GM18870 (cell line): ENCODE measurements around the gene CYP2W1.
"Not testable (repeated sequence)": the region's sequence is repeated elsewhere in the genome, so short reads cannot be mapped to it uniquely, and the experiment has no call there.

Experiments
- ATAC-seq: cut with Tn5 transposase; IDR thresholded peaks from one replicate; pipeline ENCODE4 v1.9.1; 2021; ENCODE audit warnings: moderate library complexity; ENCODE audit not compliant: unreplicated experiment

Gene CYP2W1

DNA sequence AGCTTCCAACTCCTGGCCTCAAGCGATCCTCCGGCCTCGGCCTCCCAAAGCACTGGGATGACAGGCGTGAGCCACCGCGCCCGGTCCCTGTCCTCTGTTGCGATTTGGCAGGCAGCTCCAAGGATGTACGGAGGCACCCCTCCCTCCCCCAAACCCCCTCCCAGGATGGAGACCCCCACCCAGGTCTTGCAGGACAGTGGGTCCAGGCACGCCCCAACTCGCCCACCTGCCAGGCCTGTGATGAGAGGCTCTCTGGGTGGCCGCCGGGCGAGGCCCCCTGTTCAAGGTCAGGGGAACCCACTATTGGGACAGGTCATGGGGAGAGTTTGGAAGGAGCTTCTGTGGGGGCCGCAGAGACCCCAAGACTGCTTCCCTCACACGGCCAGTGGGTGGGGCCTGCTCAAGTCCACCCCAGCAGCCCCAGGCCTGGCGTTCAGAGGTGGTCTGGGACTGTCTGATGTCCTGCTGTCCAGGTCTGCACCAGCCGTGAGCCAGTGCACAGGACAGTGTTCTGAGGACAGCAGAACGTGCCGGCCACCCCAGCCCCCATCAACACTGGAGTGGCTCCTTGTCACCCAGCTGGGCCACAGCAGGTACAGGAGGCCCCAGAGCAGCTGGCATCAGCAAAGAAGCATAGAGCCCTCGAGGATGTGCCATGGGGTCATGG, 31.0 kb upstream of the CYP2W1 start:
- no peak for ATAC-seq

GRCh38 chr7:952548-953441, 30.2 kb upstream of the CYP2W1 start:
- no peak for ATAC-seq

- ATAC-seq: no peak
Measured at GRCh38 chr7:953547-954327, 29.2 kb upstream of the CYP2W1 start.

GRCh38 chr7:954330-955238, 28.4 kb upstream of the CYP2W1 start, which contains the start of gene ADAP1:
ADAP1 (minus strand) TSS chr7:954680; CDS start chr7:954477, 203 bp downstream.
- no peak for ATAC-seq

DNA sequence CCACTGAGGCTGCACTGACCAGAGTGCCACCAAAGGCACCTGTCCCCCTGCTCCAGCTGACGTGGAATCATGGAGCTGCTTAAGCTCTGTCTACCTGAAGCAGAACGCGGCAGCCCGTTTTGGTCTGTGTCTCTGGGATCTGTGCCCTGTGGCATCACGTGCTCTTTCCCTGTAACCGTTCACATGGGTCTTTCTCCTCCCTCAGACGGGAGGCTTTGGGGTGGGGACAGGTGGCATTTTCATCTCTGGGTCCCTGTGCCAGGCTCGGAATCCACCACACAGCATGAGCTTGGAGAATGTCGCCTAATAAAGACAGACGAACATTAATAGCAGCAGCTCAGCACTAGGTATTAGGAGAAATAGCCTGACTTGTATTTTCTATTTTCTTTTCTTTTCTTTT, 26.9 kb upstream of the CYP2W1 start:
- no peak for ATAC-seq

DNA sequence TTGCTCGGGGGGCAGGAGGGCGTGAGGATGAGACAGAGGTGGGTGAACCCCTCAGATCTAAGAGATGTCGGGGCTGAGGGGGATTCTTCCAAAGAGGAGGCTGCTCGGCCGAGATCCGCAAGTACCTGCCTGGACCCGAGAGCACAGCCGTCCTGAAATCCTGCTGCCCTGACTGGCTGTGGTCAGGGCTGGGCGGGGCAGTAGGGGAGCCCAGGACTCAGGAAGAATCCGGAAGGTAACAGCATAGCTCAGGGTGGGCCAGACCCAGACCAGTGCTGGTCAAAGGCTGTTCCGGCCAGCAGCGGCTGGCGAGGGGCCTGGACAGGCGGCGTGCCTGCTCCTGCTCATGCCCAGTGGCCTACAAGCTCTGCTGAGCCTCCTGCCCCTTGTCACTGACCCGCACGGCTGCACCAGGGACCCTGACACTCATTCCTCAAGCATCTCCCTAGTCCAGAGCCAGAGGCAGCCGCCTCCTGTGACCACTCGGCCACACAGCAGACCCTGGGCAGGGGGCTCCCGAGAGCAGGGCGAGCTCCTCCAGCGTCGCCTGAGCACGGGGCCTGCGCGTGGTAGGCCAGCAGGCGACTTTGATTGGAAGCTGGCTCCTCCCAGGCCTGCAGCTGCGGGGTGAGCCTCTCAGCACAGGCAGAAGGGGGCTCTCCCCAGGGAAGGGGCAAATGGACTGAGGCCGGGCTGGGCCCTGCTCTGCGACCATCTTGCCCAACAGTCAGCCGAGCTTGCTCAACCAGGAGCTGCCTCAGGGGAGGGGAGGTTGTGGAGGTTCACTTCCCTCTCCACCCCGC, 25.4 kb upstream of the CYP2W1 start:
- no peak for ATAC-seq

DNA sequence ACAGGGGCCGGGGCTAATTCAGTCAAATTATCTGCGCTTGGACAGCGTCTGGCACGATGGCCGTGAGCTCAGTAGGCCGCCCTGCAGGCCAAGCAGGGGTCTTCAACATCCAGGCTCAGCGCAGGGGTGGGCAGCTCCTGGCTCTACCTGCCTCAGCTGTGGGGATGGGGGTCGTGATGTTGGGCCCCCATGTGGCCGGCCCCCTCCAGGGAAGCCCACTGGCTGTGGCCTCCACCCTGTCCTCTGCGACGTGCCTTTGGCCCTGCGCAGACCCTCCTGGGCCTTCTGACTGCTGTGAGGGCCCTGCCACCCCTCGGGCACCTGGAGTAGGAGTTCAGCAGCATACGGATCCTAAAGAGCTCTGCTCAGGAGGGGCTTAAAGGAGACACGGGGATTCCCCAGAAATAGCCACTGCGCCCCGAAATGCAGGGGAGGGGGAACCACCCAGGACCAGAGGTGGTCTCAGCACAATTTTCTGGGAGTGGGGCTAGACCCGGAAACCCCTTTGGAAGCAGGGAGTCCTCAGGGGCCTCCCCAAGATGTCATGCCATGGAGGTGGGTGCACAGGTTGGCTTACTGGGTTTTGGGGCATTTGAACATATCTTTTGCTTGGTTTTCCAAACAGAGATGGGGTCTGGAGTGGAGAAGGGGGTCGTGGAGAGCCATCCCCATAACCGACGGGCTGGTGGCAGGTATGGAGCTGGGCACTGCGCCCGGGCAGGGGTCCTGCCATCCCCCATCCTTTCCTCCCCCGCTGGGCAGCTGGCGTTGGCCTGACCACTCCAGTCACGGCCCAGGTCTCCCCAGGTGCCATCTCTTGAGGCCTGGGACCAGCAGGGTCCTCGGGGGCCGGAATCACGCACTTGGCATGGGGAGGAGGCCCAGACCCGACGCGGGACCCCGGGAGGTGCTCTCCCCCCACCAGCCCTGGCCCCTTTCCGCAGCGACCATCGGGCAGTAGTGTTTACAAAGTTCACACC, 24.5 kb upstream of the CYP2W1 start:
- ATAC-seq: no peak

DNA sequence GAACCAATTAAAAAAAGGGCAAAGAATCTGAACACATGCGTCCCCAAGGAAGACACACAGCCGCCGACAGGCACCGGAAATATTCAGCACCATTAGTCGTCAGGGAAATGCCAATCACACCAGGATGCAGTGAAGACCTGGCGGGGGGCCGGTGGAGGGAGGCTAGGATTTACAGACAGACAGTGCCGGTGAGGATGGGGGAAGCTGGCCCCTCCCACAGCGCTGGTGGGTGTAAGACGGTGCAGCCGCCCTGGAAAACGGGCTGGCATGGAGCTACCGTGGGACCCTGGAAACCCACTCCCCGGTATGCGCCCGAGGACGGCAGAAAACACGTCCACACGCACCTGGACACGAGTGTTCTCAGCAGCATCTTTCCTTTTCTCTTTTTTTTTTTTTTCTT, 23.7 kb upstream of the CYP2W1 start:
- ATAC-seq: no peak

DNA sequence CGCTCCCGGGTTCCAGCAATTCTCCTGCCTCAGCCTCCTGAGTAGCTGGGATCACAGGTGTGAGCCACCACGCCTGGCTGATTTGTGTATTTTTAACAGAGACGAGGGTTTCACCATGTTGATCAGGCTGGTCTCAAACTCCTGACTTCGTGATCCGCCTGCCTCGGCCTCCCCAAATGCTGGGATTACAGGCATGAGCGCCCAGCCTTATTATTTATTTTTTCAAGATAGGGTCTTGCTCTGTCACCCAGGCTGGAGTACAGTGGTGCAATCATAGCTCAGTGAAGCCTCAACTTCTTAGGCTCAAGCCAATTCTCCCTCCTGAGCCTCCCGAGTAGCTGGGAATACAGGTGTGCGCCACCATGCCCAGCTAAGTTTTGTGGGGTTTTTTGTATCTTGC, 23.2 kb upstream of the CYP2W1 start:
- not testable (repeated sequence) for ATAC-seq

- ATAC-seq: no peak
Measured at GRCh38 chr7:960269-960871, 22.6 kb upstream of the CYP2W1 start.

DNA sequence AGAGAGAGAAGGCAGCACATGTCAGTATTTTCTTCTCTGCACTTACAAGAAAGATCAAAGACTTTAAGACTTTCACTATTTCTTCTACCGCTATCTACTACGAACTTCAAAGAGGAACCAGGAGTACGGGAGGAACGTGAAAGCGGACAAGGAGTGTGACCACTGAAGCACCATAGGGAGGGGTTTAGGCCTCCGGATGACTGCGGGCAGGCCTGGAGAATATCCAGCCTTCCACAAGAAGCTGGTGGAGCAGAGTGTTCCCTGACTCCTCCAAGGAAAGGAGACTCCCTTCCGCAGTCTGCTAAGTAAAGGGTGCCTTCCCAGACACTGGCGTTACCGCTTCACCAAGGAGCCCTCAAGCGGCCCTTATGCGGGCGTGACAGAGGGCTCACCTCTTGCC, 22.0 kb upstream of the CYP2W1 start:
- not testable (repeated sequence) for ATAC-seq

GRCh38 chr7:961546-962400, 21.2 kb upstream of the CYP2W1 start:
- ATAC-seq: no peak

GRCh38 chr7:962401-963081, 20.4 kb upstream of the CYP2W1 start:
- ATAC-seq: no peak

GRCh38 chr7:963236-964078, 19.5 kb upstream of the CYP2W1 start:
- no peak for ATAC-seq

GRCh38 chr7:964401-965231, 18.4 kb upstream of the CYP2W1 start:
- no peak for ATAC-seq
